Testis (tissue), 3 donors: ENCODE results near the gene ALPL. TPM values are rescaled to one million over a fixed set of nuclear protein-coding genes. Genes with fewer than 3 reads are reported as not detected.
A peak's percentile ranks its signal among the peaks of the same experiment; 100 is the strongest.

ENCODE experiments used
- DNase-seq: peaks from one replicate; pipeline ENCODE4 v3.0.0-alpha.2; 2019
- H3K27ac ChIP-seq, 2 donors: fragments of 200-600 bp; sonication (generic); one replicate each; pipeline ENCODE4 v1.5.1; 2019
- H3K27me3 ChIP-seq: fragments of 200-600 bp; sonication (generic); one replicate; pipeline ENCODE4 v1.5.1; 2019
- H3K36me3 ChIP-seq: fragments of 200-600 bp; sonication (generic); one replicate; pipeline ENCODE4 v1.5.1; 2017; ENCODE audit warnings: low read depth; ENCODE audit errors: missing control alignments
- H3K4me1 ChIP-seq: fragments of 200-600 bp; sonication (generic); one replicate; pipeline ENCODE4 v1.5.1; 2019
- H3K4me3 ChIP-seq, 2 donors: fragments of 200-600 bp; sonication (generic); one replicate each; pipeline ENCODE4 v1.5.1; 2017 to 2019
- H3K9me3 ChIP-seq: fragments of 200-600 bp; sonication (generic); one replicate; pipeline ENCODE4 v1.5.1; 2017
- CTCF ChIP-seq, 3 experiments: fragments of 450-650 bp in 2 of 3; fragments of 200-600 bp in 1 of 3; sonication (generic) in 1 of 3; IDR thresholded peaks; one replicate each; pipeline ENCODE4 v1.5.1; 2016 to 2019; ENCODE audit warnings: antibody characterized with exemption in 3 of 3, mild to moderate bottlenecking in 2 of 3, moderate library complexity in 1 of 3
- POLR2A ChIP-seq: fragments of 450-650 bp; IDR thresholded peaks from one replicate; pipeline ENCODE4 v1.6.1; 2017; ENCODE audit warnings: antibody characterized with exemption, mild to moderate bottlenecking, moderate library complexity
- WGBS, 2 donors: methylation state at CpG; one replicate each; pipeline ENCODE4 v1.1.5; 2018; 5-methylcytosine and 5-hydroxymethylcytosine counted together
- intact Hi-C: fragments of 100-400 bp; cut with DNase I; formaldehyde crosslinking; loops from one replicate; pipeline ENCODE4 v1.15.1; 2023; ENCODE audit warnings: low total_unique reads
- polyA plus RNA-seq: library from polyadenylated mRNA; stranded (reverse); fragments of 350-450 nt; fragmentation: Illumina TruSeq; extraction: RNeasy Lipid Tissue Mini Kit (QIAGEN cat#74804); gene quantifications from one replicate; pipeline ENCODE4 v1.2.3, GENCODE V29; 2014; ENCODE audit warnings: low read depth, low replicate concordance; ENCODE audit not compliant: insufficient read depth
- total RNA-seq, 2 donors: library from RNA; depleted of rRNA; stranded (reverse); fragments of >200 nt; gene quantifications; one replicate each; pipeline ENCODE4 v1.2.3, GENCODE V29; 2016

Gene ALPL
- total and polyA plus RNA-seq, 3 donors from 2014 or later, result 11.8 to 22.2 (median 15.7) TPM

- no peak overlapping the region for H3K4me3 ChIP-seq
- H3K27ac ChIP-seq, result no peak overlapping the region
- TF ChIP-seq POLR2A (no peak), CTCF (IDR thresholded peaks at IDR 0.05) (no peak)
- no peaks in the 10 kb centered on the region for H3K27me3 ChIP-seq
- H3K9me3 ChIP-seq, result no peaks in the 10 kb centered on the region
- H3K4me1 ChIP-seq, result peaks cover 10% of the 10 kb centered on the region
- DNase-seq, result no peak
- 87 to 95% methylated on average over 9 of the region's 9 CpGs for WGBS, 2 donors
- H3K36me3 ChIP-seq, result no peaks in the 10 kb centered on the region
- intact Hi-C loops, result no loop called here
Measured at GRCh38 chr1:21510885-21511578, 1.8 kb downstream of the ALPL start.

- no peaks in the 10 kb centered on the region for H3K9me3 ChIP-seq
- DNase-seq, result peak; percentile 62
- H3K4me1 ChIP-seq, result peaks cover 10% of the 10 kb centered on the region
- no peak overlapping the region for H3K27ac ChIP-seq
- WGBS, 2 donors, result 72 to 79% methylated on average over 11 of the region's 11 CpGs
- TF ChIP-seq POLR2A, result no peak
- H3K27me3 ChIP-seq, result no peaks in the 10 kb centered on the region
- intact Hi-C loops, result no loop called here
- no peaks in the 10 kb centered on the region for H3K36me3 ChIP-seq
- H3K4me3 ChIP-seq, result no peak overlapping the region
Measured at GRCh38 chr1:21511579-21512522, 2.6 kb downstream of the ALPL start.

GRCh38 chr1:21514245-21514644 is 5.0 kb downstream of the ALPL start:
- TF ChIP-seq POLR2A (no peak), CTCF (IDR thresholded peaks at IDR 0.05) (no peak)

GRCh38 chr1:21517161-21517589 is 8.0 kb downstream of the ALPL start:
- Histone ChIP-seq H3K36me3 (no peaks in the 10 kb centered on the region), H3K27me3 (no peaks in the 10 kb centered on the region), H3K4me1 (no peaks in the 10 kb centered on the region), H3K9me3 (no peaks in the 10 kb centered on the region), H3K4me3 (no peak overlapping the region), H3K27ac (no peak overlapping the region)
- DNase-seq, result no peak
- 73 to 81% methylated on average over 3 of the region's 3 CpGs for WGBS, 2 donors
- no peak for TF ChIP-seq CTCF (IDR thresholded peaks at IDR 0.05)
- no peak for TF ChIP-seq POLR2A
- intact Hi-C loops, result no loop called here

More at GRCh38 chr1:21514245-21514644, 5.0 kb downstream of the ALPL start:
- Histone ChIP-seq H3K27ac (no peak overlapping the region), H3K27me3 (no peaks in the 10 kb centered on the region), H3K4me1 (peaks cover 5% of the 10 kb centered on the region), H3K4me3 (no peak overlapping the region), H3K9me3 (no peaks in the 10 kb centered on the region), H3K36me3 (no peaks in the 10 kb centered on the region)
- intact Hi-C loops, result no loop called here
- no peak for DNase-seq
- 88 to 91% methylated on average over 4 to 5 of the region's 5 CpGs for WGBS, 2 donors

- Histone ChIP-seq H3K27me3 (no peaks in the 10 kb centered on the region), H3K4me1 (no peaks in the 10 kb centered on the region), H3K27ac (no peak overlapping the region), H3K36me3 (no peaks in the 10 kb centered on the region), H3K4me3 (no peak overlapping the region), H3K9me3 (no peaks in the 10 kb centered on the region)
- WGBS, 2 donors, result 85 to 88% methylated on average over 13 of the region's 13 CpGs
- no peak for DNase-seq
- no peak for TF ChIP-seq POLR2A
- TF ChIP-seq CTCF (IDR thresholded peaks at IDR 0.05), result no peak
- intact Hi-C loops, result no loop called here
Measured at GRCh38 chr1:21517660-21518480, 8.6 kb downstream of the ALPL start.
